Lower leg skin (tissue), 3 donors: ENCODE measurements around the gene ASB4.

Source experiments
- CTCF ChIP-seq, 3 donors: fragments of 450-650 bp; IDR thresholded peaks; one replicate each; pipeline ENCODE4 v1.5.1; 2016; ENCODE audit warnings: antibody characterized with exemption in 3 of 3, mild to moderate bottlenecking in 3 of 3, moderate library complexity in 2 of 3
- POLR2A ChIP-seq, 2 donors: fragments of 450-650 bp; IDR thresholded peaks; one replicate each; pipeline ENCODE4 v1.6.1; 2016 to 2017; ENCODE audit warnings: antibody characterized with exemption in 2 of 2, mild to moderate bottlenecking in 1 of 2, moderate library complexity in 1 of 2

GRCh38 chr7:95579318-95579717, 93.6 kb downstream of the ASB4 start:
- TF ChIP-seq CTCF (IDR thresholded peaks at IDR 0.05) (no peak), POLR2A (IDR thresholded peaks at IDR 0.05) (no peak)
